ENCODE results near the gene ATP6V0A4.
"Not testable (repeated sequence)": the region's sequence is repeated elsewhere in the genome, so short reads cannot be mapped to it uniquely, and the experiment has no call there.

ATP6V0A4 gene

DNA sequence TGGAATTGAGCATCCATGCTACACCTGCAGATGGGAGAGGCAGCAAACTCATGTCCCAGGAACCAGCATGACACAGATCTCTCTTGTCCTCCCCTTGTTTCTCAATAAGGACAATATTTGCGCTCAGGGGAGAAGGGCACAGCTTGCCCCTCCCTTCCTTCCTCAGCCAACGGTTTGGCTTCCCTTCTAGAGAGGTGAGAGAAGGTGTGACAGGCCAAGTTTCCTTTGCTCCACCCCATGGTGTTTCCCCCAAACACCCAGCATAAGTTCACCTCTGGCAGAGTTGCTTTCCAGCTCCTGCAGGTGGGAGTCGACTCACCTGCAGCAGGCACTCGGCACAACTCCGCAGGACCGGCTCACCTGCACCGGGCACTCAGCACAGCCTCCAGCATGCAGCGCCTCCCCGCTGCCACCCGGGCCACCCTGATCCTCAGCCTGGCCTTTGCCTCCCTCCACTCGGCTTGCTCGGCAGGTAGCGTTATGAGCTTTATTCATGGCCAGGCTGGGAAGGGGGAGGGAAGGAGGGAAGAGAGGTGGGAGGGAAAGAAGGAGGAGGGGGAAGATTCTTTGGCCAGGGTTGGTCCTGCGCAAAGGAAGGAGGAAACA, at the start of gene ATP6V0A4, which contains the start of gene TMEM213:
ATP6V0A4 (minus strand) TSS at position 482 of the 606 bp plus-strand sequence. CDS start 26,949 bp downstream, outside the sequence.
TMEM213 (plus strand) TSS at position 280 of the 606 bp plus-strand sequence; CDS start at position 391, 111 bp downstream.
- DNase-seq (ENCODE audit: low read depth in 2 of 2): no peak

DNA sequence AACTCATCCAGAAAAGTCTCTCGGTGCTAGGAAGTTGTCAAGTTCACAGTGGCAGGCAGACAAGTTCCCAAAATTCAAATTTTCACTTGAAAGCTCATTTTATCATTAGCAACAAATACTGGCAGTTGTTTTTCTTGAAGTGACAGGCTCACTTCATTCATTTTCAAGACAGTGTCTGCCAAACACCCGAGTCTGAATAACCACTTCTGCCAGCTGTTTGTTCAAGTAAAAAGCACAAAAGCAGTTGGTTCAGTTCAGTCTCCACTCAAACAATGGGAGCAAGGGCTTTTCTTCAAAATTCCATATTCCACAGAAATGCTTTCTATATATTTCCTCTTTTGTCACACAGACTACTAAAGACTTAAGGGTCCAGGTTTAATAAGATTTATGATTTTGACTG, 47.7 kb upstream of the ATP6V0A4 start:
- no peak for DNase-seq (ENCODE audit: low read depth in 2 of 2)

DNA sequence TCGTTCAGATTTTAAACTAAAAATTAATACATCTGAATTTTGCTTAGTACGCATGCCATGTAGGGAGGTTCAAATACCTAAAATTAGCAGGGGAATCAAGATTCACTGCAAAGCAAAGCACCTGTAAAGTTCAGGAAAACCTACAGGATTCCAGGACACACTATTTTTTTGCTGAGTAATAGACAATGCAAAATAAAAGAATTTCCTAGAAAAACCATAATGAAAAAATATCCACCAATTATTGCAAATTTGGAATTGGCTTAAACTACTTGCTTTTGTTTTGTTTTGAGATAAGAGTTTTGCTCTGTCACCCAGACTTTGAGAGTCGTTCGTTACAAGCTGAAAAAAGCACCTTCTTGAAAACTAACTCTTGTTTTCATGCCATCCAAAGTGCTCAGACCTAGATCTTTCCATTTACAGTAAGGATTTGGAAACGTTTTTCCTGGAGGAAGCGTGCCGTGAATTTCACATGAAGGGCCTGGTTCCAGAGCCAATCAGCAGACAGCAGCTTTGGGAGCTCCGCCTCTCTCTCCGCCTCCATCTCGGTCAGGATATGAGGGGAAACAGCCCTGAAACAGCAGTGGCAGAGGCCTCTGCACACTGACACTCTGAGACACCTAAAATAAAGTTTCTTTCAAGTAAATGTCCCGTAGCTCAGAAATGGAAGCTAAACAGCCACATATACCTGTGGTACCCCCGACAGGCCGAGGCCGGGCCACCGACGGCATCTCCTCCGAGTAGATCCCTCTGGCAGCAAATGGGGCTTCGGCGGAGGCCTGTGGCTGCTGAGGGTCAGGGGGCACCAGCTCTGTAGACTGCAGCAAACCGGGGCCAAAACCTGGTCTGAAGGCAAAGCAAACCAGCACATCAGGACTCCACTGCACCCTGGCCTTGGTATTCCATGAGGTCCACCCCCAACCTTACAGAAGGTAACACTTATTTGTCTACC, 45.9 kb upstream of the ATP6V0A4 start:
- DNase-seq (ENCODE audit: low read depth in 2 of 2): no peak

DNA sequence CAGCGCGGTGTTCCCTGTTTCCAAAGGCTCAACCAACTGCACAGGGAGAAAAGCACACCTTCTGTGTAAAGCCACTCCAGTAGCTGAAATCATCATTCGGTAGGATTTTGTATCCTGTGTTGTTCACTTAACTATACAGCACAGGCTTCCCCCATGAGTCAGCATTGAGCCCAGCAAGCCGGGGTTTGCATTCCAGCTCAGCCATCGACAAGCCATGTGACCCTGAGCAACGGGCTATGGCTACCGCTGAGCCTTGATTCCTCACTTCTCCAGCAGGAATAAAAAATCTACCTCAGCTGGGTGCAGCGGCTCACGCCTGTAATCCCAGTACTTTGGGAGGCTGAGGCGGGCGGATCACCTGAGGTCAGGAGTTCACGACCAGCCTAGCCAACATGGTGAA, 44.1 kb upstream of the ATP6V0A4 start:
- DNase-seq (ENCODE audit: low read depth in 2 of 2): peak; percentile 20 to 32

DNA sequence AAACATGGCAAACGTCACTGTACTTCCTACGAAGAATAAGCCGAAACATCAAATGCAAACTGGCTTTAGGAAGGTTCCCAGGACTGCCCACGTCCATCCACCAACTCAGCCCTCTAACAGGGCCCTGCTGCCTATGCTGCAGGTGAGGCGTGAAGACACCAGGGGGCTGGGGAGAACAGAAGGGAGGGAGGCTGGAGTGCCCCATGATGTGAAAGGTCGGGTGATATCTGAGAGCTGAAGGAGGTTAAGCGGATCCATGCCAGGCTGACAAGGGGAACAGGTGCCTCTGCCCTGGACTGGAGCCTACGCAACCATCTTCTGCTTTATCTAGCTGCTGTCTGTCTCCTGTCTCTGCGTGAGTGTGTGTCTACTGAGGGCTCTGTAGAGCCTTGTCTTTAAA, 40.2 kb upstream of the ATP6V0A4 start:
- no peak for DNase-seq (ENCODE audit: low read depth in 2 of 2)

DNA sequence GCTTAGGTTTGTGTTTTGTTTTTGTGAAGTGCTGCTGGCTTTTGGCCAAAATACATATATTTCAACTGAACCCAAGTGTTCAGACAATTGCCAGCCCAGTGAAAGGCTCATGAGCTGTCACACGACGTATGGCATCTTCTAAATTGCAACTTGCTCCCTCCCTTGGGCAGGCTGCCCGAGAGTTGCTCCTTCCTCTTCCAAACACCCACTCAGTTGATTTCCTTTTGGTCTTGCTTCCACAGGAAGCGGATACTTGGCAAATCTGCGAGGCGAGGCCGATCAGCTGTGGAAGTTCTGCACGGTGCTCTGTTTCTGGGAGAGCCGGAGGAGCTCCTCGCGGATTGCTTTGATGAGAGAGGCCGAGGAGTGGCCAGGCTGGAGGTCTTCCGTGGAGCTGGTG, 39.6 kb upstream of the ATP6V0A4 start:
- DNase-seq (ENCODE audit: low read depth in 2 of 2): no peak

DNA sequence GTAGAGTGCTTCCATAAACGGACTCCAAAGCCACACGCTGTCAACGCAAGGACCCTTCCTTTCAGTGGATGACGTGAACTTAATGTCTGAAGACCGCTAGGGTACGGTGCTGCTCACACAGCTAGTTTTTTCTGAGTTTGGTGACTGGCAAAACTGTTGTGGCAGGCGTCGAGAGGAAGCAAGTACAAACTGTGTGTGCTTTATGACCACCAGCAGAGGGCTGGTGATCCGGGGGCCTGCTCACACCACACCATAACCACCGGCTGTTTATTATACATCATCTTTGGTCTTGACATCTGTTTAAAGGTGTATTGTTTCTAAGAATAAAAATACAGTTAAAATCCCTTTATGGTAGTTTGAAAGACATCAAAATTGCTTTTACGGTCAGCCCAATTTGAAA, 37.1 kb upstream of the ATP6V0A4 start:
- DNase-seq (ENCODE audit: low read depth in 2 of 2): no peak

DNA sequence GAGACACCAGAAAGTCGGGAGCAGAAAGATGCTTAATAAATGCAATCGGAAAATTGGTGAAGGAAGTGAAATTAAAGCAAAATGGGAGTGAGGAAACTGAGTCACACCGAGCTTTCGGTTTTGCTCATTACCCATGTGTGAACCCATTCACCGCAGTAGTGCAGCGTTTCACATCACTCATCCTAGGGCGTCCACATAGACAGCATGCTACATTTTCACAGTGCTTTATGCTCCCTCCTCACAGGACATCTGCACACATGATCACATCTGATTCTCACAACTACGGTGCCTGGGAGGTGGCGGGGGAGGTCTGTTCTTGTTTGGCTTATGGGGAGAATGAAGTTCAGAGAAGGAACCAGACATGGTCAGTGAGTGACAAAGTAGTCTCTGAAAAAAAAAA, 36.6 kb upstream of the ATP6V0A4 start:
- no peak for DNase-seq (ENCODE audit: low read depth in 2 of 2)

DNA sequence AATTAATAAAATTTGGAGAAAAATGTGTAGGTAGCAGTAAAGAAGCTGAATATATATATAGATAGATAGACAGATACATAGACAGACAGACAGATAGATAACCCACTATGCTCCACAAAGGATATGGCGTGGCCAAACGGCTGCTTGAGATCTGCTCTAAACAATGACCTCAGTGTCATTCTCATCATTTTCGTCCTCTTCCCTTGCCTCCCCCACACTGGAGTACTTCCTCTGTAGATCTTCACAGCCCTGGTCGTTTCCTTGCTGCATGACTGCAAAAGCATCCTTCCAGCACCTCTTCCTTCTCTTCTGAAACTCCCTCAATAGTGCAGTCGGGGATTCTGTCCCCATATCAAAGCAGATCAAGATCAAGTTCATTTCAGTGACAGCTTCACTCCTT, 35.6 kb upstream of the ATP6V0A4 start:
- DNase-seq (ENCODE audit: low read depth in 2 of 2): no peak

DNA sequence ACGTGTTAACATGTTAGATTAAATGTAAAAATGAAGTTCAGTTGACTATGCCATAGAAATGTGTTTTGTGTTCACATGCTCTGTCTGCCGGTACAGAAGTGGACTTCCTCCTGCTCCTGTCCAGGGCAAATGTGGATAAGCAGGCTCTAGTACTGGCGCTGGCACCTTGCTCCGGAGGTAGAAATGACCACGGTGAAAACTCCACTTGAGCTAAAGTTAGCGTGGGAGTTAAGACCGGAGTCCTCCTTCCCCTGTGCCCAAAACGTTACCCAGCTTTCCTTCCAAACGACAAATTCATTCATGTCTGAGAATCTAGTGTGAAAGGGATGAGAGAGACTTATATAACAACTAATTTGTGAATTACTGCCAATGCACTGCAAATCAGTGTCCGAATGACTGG, 35.0 kb upstream of the ATP6V0A4 start:
- DNase-seq (ENCODE audit: low read depth in 2 of 2): no peak

DNA sequence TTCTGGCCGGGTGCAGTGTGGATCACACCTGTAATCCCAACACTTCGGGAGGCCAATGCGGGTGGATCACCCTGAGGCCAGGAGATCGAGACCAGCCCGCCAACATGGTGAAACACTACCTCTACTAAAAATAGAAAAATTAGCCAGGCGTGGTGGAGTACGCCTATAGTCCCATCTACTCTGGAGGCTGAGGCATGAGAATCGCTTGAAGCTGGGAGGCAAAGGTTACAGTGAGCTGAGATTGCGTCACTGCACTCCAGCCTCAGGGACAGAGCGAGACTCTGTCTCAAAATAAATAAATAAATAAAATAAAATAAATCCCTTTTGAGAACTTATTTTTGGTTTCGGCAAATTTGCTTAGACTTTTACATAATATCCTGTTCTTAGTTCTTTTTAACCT, 31.3 kb upstream of the ATP6V0A4 start:
- no peak for DNase-seq (ENCODE audit: low read depth in 2 of 2)

DNA sequence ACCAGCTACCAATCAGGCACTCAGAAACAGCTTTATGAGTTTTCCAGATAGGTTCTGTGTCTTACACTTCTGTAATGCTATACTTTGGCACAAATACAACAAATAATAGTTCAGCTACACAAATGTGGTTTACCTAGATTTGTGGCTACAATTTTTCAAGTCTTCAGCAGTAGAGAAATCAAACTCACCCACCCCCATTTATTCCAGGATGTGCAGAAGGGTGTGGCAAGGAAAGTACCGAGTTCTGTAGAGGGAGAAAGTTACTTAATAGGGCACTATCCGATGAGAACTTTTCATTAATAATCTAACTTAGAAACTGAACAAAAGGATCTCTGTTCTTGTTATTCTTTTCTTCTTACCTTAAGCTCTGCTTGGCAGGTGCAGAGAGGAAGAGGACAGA, 30.3 kb upstream of the ATP6V0A4 start:
- no peak for DNase-seq (ENCODE audit: low read depth in 2 of 2)

DNA sequence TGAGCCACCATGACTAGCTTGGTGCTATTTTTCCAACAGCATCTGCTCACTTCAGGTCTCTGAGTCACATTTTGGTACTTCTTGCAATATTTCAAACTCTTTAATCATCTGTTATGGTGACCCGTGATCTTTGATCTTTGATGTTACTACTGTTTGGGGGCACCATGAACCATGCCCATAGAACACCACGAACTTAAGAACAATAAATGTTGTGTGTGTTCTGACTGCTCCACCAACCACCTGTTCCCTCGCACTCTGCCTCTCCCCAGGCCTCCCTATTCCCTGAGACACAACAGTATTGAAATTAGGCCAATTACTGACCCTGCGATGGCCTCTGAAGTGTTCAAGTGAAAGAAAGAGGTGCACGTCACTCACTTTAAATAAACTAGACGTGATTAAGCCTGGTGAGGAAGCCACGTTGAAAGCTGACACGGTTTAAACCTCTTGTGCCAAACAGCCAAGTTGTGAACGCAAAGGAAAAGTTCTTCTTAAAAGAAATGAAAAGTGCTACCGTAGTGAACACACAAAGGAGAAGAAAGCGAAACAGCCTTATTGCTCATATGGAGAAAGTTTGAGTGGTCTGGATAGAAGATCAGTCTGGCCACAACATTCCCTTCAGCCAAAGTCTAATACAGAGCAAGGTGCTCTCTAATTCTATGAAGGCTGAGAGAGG, 27.2 kb upstream of the ATP6V0A4 start:
- no peak for DNase-seq (ENCODE audit: low read depth in 2 of 2)

DNA sequence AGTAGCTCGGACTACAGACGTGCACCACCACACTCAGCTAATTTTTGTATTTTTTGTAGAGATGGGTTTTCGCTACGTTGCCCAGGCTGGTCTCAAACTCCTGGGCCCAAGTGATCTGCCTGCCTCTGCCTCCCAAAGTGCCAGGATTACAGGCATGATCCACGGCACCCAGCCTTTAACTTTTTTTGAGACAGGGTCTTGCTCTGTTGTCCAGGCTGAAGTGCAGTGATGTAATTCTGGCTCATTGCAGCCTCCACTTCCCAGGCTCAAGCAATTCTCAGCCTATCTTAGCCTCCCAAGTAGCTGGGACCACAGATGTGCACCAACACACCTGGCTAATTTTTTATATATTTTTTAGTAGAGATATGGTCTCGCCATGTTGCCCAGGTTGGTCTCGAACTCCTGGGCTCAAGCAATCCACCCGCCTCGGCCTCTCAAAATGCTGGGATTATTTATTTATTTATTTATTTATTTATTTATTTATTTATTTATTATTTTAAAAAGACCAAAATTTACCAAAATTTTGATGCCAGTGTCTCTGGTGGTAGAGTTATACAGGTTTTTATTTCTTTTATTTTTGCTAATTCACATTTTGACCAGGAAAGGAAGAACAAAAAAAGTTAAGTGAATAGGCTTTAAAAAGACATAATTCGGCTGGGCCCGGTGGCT, 25.0 kb upstream of the ATP6V0A4 start:
- DNase-seq (ENCODE audit: low read depth in 2 of 2): no peak

DNA sequence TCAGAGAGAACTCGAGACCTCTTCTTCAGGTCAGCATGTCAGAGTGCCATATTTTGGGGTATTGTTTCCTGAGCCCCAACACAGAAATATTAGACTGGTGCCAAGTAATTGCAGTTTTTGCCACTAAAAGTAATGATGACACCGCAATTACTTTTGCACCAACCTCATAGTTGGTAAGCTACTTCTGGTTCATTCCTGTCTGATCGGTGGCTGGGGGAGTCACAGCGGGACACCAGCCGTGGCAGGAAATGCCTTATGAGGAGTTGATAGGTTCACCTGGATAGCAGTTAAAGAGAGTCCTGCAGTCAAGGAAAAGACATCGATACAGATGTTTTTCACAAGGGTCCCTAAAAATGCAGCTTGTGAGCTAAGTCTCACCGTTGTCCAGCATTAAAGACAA, 23.9 kb upstream of the ATP6V0A4 start:
- no peak for DNase-seq (ENCODE audit: low read depth in 2 of 2)

DNA sequence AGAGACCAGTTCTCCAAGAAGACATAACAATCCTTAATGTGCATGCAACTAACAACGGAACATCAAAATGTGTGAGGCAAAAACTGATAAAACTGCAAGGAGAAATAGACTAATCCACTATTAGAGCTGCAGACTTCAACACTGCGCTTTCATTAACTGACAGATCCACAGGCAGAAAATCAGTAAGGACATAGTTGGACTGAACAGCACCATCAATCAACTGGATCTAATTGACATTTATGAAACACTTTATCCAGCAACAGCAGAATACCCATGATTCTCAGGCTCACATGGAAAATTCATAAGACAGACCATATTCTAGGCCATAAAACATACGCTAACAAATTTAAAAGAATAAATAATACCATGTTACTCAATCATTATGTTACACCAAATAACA, 21.6 kb upstream of the ATP6V0A4 start:
- no peak for DNase-seq (ENCODE audit: low read depth in 2 of 2)

DNA sequence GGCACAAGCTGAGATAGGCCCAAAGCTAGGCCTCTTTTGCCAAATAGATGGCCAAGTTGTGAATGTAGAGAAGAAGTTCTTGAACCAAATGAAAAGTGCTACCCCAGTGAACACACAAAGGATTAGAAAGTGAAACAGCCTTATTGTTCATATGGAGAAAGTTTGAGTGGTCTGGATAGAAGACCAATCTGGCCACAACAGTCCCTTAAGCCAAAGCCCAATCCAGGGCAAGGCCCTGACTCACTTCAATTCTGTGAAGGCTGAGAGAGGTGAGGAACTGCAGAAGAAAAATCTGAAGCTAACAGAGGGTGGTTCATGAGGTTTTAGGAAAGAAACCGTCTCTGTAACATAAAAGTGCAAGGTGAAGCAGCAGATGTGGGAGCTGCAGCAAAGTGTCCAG, 18.7 kb upstream of the ATP6V0A4 start:
- no peak for DNase-seq (ENCODE audit: low read depth in 2 of 2)

DNA sequence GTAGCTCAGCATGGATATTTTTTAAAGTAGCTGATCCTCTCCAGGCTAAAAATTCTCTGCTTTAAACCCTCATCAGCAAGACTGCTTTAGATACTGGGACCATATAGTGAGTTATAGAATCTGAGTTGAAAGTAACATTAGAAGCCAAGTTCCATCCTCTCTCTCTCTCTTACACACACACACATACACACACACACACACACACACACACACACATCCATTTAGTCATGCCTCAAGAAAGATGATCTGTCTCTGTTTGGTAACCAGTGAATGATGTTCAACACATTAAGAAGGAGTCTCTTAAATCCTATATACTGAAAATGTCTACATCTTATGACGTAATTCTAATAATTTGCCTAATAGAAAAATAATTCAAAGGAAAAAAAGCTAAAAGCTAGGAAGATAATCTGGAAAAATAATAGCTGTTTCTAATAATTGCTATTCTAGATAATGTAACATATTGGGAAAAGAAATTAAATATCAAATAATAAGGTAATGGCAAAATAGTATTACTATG, 16.9 kb upstream of the ATP6V0A4 start:
- no peak for DNase-seq (ENCODE audit: low read depth in 2 of 2)

DNA sequence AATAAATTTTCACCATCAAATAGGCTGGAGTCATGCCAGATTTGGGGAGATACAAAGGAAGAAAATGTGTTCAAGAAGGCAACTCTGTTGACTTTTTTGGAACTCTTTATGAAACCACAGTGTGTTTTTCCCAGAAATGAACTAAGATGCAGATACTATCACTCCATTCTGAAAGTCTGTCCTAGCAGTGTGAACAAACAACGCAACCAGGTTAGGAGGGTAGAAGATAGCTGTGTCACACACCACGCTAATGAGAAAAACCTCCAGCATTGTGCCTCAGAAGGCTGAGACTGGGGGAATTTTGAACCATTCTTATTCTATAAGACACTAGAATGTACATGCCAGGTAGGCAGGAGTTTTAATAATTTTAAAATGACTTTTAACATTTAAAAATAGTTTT, 15.9 kb upstream of the ATP6V0A4 start:
- no peak for DNase-seq (ENCODE audit: low read depth in 2 of 2)

DNA sequence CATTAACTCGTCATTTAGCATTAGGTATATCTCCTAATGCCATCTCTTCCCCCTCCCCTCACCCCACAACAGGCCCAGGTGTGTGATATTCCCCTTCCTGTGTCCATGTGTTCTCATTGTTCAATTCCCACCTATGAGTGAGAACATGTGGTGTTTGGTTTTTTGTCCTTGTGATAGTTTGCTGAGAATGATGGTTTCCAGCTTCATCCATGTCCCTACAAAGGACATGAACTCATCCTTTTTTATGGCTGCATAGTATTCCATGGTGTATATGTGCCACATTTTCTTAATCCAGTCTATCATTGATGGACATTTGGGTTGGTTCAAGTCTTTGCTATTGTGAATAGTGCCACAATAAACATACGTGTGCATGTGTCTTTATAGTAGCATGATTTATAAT, 13.3 kb upstream of the ATP6V0A4 start:
- DNase-seq (ENCODE audit: low read depth in 2 of 2): not testable (repeated sequence)

DNA sequence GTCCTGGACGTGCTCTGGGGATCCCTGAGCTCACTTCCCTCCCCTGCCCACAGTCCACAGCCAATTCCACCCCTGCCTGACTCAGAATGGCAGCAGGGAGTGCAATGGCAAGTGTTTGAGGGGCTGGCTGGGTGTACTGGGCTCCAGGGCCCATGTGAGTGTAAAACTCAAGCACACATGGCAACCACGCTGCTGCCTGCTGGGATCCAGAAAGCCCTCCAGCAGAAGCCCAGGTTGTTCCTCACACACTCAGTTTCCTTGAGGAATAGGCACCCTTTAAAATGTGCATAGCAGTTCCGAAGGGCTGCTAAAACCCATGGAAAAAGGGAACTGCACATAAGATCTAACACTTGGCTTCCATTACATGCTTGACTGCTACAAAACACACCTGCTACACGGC, 11.3 kb upstream of the ATP6V0A4 start:
- no peak for DNase-seq (ENCODE audit: low read depth in 2 of 2)

DNA sequence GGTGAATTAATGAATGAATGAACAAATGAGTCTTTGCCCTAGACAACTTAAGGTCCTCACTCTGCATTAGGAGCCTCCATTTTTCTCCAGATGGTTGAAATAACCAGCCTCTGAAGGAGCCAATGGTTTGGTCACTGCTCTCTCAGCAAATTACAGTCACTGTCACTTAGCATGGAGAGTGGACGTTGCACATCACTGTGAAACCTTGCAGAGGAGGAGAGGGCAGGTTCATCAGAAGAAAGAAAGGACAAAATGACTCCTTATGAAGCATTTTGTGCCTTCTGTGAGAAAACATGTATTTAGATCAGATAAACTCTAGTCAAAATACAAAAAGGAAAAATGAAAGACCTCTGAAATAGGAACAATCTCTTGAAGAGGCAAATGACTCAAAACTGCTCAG, 6.6 kb upstream of the ATP6V0A4 start:
- DNase-seq (ENCODE audit: low read depth in 2 of 2): no peak
